NCI-H82 treated with DMSO at 0.1 percent for 48 hours (cell line): Measurements from ENCODE around the gene BSCL2.
"Not testable (repeated sequence)": the region's sequence is repeated elsewhere in the genome, so short reads cannot be mapped to it uniquely, and the experiment has no call there.

Experiments used
- DNase-seq: peaks from one replicate; lab custom pipeline; 2025; ENCODE audit not compliant: unreplicated experiment; lab: John Stamatoyannopoulos, UW

Gene BSCL2

DNA sequence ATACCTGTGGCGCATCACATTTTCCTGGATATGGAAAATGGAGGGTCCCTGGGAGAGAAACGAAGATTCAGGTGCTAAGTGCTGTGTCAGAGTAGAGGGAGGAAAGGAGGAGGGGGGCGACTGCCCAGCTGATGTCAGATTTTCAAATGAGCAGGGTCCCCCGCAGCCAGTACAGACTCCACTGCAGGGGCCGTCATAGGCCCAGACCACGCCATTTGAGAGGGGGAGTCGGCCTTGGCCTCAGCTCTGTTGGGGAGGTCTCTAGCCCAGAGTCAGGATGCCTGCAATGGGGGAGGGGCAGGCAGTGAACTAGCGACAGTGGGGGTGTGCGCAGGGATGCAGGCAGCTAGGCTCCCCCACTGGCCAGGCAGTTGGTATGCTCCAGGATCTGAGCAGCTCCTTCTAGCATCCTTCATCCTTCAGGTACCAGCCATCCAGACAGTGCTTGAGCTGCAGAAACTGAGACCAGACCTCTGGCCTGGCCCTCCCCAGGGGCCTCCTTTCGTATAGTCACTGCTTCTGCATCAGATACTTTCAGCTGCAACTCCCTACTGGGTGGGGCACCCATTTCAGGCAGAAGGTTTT lies at the start of gene BSCL2, which contains the start of gene GNG3:
Gene BSCL2, minus strand, starts transcription at position 148 of the 585 bp plus-strand sequence. CDS start 229 bp downstream, outside the sequence.
Gene GNG3, plus strand, starts transcription at position 400 of the 585 bp plus-strand sequence. CDS start 620 bp downstream, outside the sequence.
- no peak for DNase-seq

DNA sequence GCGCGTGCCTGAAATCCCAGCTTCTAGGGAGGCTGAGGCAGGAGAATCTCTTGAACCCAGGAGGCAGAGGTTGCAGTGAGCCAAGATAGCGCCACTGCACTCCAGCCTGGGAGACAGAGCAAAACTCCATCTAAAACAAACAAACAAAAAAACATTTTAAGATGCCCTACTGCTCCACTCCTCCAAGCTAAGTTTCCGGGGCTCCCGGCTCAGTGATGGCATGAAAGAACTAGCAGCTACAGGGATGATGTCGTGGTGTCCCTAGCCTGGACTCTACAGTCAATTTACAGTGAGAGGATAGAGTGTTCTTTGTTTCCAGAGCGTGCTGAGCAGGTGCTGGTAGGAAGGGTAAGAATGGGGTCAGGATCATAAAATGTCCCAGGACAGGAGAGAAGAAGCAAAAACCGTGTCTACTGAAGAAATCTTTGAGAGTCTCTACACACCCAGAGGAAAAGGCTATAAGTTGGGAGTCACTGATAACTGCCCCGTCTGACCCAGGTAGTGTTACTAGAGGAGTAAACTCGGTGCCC lies 47.9 kb upstream of the BSCL2 start:
- no peak for DNase-seq

DNA sequence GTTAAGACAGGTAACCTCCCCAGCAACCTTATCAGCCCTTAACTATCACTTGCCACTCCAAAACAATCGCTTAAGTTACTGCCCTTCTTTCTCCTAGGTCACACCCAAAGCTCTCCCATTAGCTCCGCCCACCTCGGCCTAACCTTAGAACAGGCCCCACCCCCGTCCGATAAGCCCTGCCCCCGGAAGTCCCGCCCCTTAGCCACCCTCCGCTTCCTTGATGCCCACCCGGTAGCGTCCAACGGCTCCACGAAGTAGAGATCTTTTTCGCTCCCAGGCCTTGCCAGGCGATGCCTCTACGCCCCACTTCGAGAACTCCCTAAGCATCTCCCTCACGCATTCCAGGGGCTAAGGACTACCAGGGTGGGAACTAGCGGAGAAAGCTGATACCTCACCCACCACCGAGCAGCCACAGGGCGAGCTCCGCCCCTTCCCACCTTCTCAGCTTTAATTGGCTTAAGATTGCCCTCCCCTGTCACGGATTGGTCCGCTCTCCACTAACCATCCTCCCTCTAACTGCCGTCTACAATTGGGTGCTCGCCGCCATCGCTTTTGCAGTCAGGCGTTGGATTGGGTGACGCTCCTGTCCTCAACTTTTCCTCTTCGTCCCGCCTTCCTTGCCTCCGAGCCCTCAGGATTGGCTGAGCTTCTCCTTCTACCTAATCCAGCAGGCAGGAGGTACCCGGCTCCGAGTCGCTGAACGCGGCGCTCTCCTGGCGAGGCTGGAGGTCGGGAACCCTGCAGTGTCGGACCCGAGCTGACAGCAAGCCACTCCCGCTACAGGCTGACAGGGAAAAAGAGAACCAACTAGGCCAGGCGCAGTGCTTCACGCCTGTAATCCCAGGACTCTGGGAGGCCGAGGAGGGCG lies 46.7 kb upstream of the BSCL2 start, which contains the start of gene ZBTB3:
Gene ZBTB3, minus strand, starts transcription at position 425 of the 868 bp plus-strand sequence. CDS start 496 bp downstream, outside the sequence.
- peak; percentile 98 for DNase-seq

- DNase-seq, result no peak
Observed at GRCh38 chr11:62752994-62753735, 45.9 kb upstream of the BSCL2 start.

DNA sequence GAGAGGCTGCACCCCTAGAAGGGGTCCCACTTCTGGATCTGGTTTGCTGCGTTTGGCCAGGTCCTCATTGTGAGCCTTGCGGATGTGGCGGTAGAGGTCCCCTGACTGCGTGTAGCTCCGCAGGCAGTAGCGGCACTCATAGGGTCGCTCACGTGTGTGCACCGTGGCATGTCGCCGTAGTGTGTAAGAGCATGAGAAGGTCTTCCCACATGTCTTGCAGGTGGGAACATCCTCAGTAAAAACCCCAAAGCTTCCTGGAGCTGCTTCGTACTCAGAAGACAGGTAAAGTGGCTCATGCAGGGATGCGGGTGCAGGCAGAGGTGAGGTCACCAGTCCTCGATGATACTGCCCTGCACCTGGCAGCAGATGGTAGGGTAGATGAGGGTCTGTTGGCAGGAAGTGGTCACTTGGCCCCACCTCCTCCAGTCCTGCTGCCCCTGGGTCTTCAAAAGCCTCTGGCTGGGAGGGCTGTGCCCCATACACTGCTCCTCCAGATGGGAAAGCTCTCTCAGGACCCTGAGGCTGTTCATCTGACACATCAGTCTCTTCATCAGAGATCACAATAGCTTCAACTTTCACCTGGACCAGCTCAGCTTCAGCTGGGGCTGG lies 45.1 kb upstream of the BSCL2 start:
- DNase-seq, result no peak

GRCh38 chr11:62749931-62750330 lies 42.7 kb upstream of the BSCL2 start:
- DNase-seq, result not testable (repeated sequence)

DNA sequence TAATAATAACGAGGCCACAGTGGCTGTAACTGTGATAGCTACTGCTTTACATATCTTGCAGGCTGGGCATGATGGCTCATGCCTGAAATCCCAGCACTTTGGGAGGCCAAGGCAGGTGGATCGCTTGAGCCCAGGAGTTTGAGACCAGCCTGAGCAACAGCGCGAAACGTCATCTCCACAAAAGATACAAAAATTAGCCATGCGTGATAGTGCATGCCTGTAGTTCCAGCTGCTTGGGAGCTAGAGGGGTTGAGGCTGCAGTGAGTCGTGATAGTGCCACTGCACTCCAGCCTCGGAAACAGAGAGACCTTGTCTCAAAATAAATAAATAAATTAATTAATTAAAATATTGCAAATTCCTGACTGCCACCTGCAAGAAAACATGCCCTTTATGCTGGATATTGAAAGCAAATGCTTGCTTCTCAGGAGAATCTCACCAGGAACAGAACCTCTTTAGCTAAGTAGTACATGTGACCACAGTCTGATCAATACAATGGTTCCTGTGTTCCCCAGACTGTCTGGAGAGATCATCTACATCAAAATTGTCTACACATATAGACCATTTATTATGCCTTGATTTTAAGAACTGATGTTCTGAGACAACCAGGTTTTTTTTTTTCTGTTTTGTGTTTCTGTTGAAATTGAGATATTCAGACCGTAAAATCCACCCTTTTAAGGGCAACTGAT lies 40.4 kb upstream of the BSCL2 start:
- DNase-seq, result no peak

DNA sequence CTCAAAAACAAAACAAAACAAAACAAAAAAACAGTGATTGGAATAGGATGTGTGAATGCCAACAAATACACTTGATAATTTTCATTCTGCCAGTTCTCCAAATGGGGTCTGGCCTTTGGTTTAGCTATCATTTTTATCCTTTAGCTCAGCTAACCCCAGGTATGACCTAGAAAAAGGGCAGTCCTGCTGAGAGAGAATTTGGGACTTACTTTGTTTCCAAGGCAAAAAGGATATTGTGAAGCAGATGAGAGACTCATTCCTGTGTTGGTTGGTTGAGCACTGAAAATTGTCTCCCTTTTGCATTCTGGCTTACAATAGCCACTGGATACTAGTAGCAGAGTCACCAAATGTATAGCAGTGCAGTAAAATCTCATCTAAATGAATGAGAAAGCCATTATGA lies 30.0 kb upstream of the BSCL2 start:
- DNase-seq, result no peak

DNA sequence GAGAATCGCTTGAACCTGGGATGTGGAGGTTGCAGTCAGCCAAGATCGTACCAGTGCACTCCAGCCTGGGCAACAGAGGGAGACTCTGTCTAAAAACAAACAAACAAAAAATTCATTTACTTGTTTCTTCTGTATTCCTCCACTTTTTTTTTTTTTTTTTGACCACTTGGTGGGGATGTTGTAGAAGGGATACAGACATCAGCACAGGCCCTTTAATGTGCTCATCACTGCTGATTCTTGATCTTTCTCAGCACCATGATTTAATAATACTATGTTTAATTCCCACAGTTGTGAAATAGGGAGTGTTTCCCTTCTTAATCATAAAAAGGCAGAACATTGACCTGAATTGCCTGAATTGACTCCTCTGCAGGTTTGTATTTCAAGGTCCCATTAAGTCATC lies 25.6 kb upstream of the BSCL2 start:
- no peak for DNase-seq

DNA sequence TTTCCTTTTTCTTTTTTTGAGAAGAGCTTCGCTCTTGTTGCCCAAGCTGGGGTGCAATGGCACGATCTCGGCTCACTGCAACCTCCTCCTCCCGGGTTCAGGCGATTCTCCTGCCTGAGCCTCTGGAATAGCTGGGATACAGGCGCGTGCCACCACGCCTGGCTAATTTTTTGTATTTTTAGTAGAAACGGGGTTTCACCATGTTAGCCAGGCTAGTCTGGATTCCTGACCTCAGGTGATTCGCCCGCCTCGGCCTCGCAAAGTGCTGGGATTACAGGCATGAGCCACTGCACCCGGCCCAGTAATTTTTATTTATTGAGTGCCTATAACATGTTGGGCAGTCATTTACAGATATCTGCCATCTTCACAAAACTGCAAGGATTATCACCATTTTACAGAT lies 22.9 kb upstream of the BSCL2 start:
- not testable (repeated sequence) for DNase-seq

- peak; percentile 48 for DNase-seq
Observed at GRCh38 chr11:62728171-62728988, 21.2 kb upstream of the BSCL2 start, which contains the start of gene TTC9C. TSS of gene TTC9C (plus strand) at chr11:62728486. CDS start at chr11:62728849, 363 bp downstream.

DNA sequence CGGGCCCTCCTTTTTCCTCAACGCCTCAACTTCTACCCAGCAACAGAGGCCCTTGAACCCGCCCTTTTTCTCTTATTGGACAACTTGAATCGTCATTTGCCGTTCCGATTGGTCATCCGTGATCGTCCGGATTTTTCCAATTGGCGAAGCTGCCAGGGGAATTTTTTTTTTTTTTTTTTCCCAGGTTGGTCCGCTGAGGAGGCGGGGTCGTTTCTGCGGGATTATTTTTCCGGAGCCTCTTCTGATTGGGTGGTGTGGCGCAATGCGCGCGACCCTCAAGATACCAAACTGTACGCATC lies 20.6 kb upstream of the BSCL2 start:
- peak; percentile 89 for DNase-seq

DNA sequence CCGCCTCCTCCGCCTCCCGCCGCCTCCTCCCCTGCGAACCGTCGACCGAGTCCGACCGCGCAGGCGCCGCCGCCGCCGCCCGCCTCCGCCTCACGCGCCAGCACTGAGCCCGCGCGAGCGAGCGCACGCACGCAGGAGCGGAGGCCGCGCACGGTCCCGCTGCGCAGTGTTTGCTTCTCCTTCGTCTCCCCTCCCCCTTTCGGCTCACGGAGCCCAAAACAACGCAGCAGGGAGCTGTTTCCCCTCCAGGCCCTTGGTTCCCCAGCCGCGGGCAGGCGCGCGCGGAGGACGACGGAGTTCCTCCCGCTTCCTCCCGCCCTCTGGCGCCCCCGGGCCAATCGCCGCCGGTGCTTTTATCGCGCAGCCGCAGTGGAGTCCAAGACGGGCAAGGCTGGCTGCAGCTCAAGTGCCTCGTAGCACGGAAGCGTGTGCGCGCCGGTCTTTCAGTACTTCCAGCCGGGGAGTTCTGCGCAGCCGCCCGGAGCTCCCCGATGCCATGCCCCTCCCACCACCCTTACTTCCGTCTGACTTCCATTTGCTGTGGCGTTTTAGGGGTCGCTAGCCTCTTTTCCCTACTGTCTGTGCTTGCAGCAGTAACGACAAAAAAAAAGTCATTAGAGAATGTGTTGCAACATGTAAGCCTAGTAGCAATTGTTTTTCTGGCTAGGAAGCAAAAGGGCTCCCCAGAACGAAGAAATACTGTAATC lies 20.1 kb upstream of the BSCL2 start, which contains the start of gene HNRNPUL2:
Gene HNRNPUL2, minus strand, starts transcription at position 293 of the 707 bp plus-strand sequence. CDS start 301 bp downstream, outside the sequence.
- peak; percentile 92 for DNase-seq

DNA sequence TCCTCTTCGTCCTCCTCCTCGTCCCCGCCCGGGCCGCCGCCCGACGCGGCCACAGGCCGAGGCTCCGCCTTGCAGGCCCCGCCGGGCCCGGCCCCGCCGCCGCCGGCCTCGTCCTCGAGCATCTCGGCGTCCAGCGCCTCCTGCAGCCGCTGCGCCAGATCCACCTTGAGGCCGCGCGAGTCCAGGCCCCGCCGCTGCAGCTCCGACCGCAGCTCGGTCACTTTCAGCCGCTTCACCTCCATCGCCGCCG lies 19.6 kb upstream of the BSCL2 start:
- DNase-seq, result no peak

- DNase-seq, result no peak
Observed at GRCh38 chr11:62726156-62726914, 19.1 kb upstream of the BSCL2 start.

GRCh38 chr11:62725646-62726045 lies 18.4 kb upstream of the BSCL2 start:
- DNase-seq, result no peak

DNA sequence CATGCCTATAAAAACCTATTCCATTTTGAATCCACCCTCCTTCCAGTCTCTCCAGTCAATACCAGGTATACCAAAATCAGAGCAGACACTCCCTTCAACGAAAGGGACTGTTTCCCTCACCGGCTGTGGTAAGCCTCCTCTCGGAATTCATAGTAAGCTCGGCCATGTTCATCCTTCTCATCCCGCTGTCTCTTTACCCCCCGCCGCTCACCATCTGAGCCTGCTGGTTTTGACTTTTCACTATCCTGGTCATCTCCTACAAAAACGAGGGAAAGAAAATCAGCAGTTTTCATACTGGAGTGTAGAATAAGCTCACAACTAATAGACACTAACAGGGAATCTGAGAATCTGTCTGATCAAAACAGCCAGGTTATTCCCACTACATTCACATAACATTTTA lies 16.9 kb upstream of the BSCL2 start:
- no peak for DNase-seq

DNA sequence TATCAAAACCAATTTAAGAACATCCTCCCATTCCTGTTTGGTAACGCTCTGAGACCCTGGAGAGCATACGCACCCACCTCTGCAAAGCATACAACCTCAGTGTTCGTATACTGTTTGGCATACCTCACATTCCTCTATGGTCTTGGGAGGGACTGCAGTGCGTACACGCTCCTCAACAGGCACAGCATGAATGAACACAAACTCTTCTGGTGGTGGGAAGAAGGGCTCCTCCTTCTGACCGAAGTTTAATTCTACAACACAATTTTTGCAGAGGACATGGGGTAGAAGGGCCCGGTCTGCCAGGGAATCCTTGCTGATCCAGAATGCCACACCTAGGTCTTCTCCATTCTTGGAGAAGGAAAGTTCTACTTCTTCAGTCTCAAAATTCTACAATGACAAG lies 14.8 kb upstream of the BSCL2 start:
- no peak for DNase-seq
